Spleen (tissue), 7 donors: Measurements from ENCODE around the gene HYAL2.

Experiments
- CTCF ChIP-seq, 11 experiments: fragments of 200-600 bp in 7 of 11; fragments of 450-650 bp in 4 of 11; sonication (generic) in 4 of 11; IDR thresholded peaks in 8 of 11; conservative IDR thresholded peaks in 3 of 11; 1 replicate in 7 of 11; 2 replicates in 4 of 11; pipeline versions ENCODE4 v1.4.0 to v1.8.0; 2016 to 2021; ENCODE audit warnings: antibody characterized with exemption in 11 of 11, inconsistent platforms in 4 of 11, mild to moderate bottlenecking in 1 of 11
- POLR2AphosphoS5 ChIP-seq, 3 donors: sonication (generic); formaldehyde crosslinking; IDR thresholded peaks; one replicate each; pipeline ENCODE4 v1.5.1; 2017; ENCODE audit warnings: antibody characterized with exemption in 3 of 3
- donor health status: DM: no; HTN: no; CAD: no; lungs with moderate emphysema.
- donor health status: DM: no; HTN: no; CAD: no.
- donor health status: DM: no; HTN: no; CAD: no.

DNA sequence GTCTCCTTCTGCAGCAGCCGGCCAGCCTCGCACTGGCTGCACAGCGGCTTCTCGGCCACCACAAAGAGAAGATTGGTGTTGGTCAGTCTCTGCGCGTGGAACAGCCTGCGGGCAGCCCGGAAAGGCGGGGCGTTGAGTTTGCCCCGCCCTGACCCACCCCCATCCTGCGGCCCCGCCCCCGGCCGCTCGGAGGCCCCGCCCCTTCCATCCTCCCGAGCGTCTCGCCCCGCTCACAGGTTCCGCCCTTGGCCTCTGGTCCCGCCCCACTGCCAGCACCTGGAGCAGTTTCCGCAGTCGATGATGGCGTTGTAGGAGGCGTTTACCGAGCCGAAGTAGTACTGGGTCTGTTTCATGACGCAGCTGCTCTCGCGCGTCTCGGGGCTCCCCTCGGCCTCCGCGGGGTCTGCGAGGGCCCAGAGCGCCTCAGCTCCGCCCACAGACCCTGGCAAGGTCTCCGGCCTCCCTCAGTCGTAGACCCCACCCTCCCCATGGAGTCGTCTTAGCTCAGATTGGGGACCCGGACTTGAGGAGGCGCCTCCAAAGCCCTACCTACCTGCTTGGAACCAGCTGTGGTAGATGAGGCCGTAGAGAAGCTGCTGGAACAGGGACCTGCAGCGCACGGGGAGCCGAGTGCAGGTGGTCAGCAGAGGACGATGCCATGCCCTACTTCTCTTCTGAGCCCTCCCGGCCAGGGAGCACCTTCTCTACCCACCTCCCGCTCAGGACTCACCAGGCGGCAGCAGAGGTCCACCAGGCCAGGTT lies 42.7 kb upstream of the HYAL2 start:
- TF ChIP-seq CTCF (IDR thresholded peaks at IDR 0.05 in 8 of 11, conservative IDR thresholded peaks at IDR 0.05 in 3 of 11) (no peak), POLR2AphosphoS5 (IDR thresholded peaks at IDR 0.05) (peak; percentile 84 to 87 (median 84))
